ENCODE measurements around the gene NAGLU. TPM values are rescaled to one million over a fixed set of nuclear protein-coding genes. Genes with fewer than 3 reads are reported as not detected.

NAGLU gene
- total and polyA plus RNA-seq, 2 of the 13 experiments (the other 11 are each of a cell fraction or from before 2014, with no cell fraction given), result 28.2 to 40.1 TPM

DNA sequence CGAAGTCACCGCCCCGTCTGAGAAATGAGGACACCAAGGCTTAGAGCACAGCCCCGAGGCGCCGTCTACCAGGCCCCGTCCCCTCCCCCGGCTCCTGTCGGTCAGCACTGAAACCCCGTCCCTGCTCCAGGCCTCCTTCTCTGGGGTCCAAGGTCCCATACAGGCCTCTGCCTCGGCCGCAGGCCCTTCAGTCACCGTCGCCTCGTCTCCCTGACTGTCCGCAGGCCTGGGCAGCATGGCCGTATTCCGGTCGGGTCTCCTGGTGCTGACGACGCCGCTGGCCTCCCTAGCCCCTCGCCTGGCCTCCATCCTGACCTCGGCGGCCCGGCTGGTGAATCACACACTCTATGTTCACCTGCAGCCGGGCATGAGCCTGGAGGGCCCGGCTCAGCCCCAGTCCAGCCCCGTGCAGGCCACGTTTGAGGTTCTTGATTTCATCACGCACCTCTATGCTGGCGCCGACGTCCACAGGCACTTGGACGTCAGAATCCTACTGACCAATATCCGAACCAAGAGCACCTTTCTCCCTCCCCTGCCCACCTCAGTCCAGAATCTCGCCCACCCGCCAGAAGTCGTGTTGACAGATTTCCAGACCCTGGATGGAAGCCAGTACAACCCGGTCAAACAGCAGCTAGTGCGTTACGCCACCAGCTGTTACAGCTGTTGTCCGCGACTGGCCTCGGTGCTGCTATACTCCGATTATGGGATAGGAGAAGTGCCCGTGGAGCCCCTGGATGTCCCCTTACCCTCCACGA, 26.5 kb downstream of the NAGLU start (continued):
- TF ChIP-seq ZFYVE20 (CRISPR knock-in tag; IDR thresholded peaks at IDR 0.05; ENCODE audit: borderline replicate concordance, low read depth) (peak; percentile 87; the same call in 1 of the 2 replicates), ZNF841 (CRISPR knock-in tag; IDR thresholded peaks at IDR 0.05; ENCODE audit: borderline replicate concordance) (no peak), ZBTB3 (CRISPR knock-in tag; IDR thresholded peaks at IDR 0.05; ENCODE audit: borderline replicate concordance, low read depth) (peak; percentile 35; the same call in 1 of the 2 replicates), RFXANK (CRISPR knock-in tag; IDR thresholded peaks at IDR 0.05) (no peak), ARID4A (CRISPR knock-in tag; IDR thresholded peaks at IDR 0.05; ENCODE audit: borderline replicate concordance) (peak; percentile 55), SUZ12 (IDR thresholded peaks at IDR 0.05; ENCODE audit: low read depth, low read length) (no peak), EP300 (IDR thresholded peaks at IDR 0.05; ENCODE audit: low read depth in 2 of 2, low read length in 2 of 2) (no peak), EP300 (CRISPR knock-in tag; IDR thresholded peaks at IDR 0.05; ENCODE audit: borderline replicate concordance) (no peak), MAFG (CRISPR knock-in tag; IDR thresholded peaks at IDR 0.05) (no peak), ZBTB2 (CRISPR knock-in tag; IDR thresholded peaks at IDR 0.05; ENCODE audit: low read depth) (0 out of 2 replicates have a peak, but pooled peaks have one; percentile 8), KLF13 (CRISPR knock-in tag; IDR thresholded peaks at IDR 0.05) (0 out of 2 replicates have a peak, but pooled peaks have one; percentile 28), MTF2 (CRISPR knock-in tag; IDR thresholded peaks at IDR 0.05; ENCODE audit: borderline replicate concordance) (no peak), HOXD1 (CRISPR knock-in tag; IDR thresholded peaks at IDR 0.05) (peak; percentile 23; the same call in 1 of the 2 replicates)
- TF ChIP-seq, protein P1, sequence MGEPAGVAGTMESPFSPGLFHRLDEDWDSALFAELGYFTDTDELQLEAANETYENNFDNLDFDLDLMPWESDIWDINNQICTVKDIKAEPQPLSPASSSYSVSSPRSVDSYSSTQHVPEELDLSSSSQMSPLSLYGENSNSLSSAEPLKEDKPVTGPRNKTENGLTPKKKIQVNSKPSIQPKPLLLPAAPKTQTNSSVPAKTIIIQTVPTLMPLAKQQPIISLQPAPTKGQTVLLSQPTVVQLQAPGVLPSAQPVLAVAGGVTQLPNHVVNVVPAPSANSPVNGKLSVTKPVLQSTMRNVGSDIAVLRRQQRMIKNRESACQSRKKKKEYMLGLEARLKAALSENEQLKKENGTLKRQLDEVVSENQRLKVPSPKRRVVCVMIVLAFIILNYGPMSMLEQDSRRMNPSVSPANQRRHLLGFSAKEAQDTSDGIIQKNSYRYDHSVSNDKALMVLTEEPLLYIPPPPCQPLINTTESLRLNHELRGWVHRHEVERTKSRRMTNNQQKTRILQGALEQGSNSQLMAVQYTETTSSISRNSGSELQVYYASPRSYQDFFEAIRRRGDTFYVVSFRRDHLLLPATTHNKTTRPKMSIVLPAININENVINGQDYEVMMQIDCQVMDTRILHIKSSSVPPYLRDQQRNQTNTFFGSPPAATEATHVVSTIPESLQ (CRISPR knock-in tag; conservative IDR thresholded peaks at IDR 0.05), result no peak
- TF ChIP-seq, protein P2, sequence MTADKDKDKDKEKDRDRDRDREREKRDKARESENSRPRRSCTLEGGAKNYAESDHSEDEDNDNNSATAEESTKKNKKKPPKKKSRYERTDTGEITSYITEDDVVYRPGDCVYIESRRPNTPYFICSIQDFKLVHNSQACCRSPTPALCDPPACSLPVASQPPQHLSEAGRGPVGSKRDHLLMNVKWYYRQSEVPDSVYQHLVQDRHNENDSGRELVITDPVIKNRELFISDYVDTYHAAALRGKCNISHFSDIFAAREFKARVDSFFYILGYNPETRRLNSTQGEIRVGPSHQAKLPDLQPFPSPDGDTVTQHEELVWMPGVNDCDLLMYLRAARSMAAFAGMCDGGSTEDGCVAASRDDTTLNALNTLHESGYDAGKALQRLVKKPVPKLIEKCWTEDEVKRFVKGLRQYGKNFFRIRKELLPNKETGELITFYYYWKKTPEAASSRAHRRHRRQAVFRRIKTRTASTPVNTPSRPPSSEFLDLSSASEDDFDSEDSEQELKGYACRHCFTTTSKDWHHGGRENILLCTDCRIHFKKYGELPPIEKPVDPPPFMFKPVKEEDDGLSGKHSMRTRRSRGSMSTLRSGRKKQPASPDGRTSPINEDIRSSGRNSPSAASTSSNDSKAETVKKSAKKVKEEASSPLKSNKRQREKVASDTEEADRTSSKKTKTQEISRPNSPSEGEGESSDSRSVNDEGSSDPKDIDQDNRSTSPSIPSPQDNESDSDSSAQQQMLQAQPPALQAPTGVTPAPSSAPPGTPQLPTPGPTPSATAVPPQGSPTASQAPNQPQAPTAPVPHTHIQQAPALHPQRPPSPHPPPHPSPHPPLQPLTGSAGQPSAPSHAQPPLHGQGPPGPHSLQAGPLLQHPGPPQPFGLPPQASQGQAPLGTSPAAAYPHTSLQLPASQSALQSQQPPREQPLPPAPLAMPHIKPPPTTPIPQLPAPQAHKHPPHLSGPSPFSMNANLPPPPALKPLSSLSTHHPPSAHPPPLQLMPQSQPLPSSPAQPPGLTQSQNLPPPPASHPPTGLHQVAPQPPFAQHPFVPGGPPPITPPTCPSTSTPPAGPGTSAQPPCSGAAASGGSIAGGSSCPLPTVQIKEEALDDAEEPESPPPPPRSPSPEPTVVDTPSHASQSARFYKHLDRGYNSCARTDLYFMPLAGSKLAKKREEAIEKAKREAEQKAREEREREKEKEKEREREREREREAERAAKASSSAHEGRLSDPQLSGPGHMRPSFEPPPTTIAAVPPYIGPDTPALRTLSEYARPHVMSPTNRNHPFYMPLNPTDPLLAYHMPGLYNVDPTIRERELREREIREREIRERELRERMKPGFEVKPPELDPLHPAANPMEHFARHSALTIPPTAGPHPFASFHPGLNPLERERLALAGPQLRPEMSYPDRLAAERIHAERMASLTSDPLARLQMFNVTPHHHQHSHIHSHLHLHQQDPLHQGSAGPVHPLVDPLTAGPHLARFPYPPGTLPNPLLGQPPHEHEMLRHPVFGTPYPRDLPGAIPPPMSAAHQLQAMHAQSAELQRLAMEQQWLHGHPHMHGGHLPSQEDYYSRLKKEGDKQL (CRISPR knock-in tag; IDR thresholded peaks at IDR 0.05; ENCODE audit: low read depth), result no peak; the same call in 1 of the 2 replicates

Data from HepG2 (cell line).